Cerebellar nuclear complex (tissue), 1 donor: ENCODE measurements around the gene CPS1.

ENCODE experiments used
- DNase-seq, 2 experiments: peaks; one replicate each; lab custom pipeline; 2025; lab: John Stamatoyannopoulos, UW

The CPS1 gene

DNA sequence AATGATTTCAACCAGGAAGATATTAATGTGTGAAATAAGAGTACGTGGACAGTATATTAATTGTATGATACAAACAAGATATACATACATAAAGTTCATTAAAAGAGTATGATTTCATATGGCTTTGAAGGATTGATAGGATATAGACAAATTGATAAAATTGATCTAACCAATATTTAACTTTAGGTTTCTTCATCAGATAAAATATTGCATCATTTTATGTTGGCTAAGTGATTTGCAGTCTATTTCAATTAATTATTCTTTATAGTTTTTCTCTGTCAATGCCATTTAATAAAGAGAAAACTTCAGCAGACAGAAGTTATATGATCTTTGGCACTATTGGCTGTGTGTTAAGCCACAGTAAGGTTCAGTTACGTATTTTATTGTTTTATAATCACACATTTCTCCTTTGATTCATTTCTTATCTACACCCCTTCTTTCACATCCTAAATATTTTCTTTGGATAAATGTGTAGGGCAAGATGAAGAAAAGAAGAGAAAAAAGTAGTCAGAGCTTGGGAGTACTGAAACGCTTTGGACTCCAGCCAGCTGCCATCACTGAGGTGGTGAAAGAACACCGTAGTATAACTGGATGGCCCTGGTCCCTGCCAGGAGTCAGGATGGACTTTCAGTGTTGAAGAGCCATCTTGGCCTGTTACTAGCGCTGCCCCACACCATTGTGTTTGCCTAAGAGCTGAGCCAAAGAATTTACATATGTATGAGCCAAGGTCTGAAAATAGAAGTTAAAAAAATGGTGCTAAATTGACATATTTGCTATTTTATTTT is 9.8 kb upstream of the CPS1 start:
- no peak for DNase-seq

DNA sequence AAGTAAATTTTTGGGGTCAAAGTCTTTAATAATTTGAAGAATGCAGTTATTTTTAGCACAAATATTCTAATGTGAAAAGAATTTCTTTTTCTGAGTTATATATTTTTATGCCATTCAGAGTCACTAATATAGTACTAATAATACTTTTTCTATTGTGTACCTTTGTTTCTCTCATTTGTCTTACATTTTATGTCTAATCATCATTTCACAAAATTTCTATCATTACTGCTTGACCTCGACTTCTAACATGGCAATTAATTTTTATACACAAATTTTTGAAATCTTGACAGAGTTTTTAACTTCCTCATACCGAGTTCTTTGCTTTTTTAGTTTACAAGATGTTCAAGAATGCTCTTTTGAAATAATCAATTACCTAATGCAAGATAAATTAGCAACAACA is 8.4 kb upstream of the CPS1 start:
- no peak for DNase-seq

DNA sequence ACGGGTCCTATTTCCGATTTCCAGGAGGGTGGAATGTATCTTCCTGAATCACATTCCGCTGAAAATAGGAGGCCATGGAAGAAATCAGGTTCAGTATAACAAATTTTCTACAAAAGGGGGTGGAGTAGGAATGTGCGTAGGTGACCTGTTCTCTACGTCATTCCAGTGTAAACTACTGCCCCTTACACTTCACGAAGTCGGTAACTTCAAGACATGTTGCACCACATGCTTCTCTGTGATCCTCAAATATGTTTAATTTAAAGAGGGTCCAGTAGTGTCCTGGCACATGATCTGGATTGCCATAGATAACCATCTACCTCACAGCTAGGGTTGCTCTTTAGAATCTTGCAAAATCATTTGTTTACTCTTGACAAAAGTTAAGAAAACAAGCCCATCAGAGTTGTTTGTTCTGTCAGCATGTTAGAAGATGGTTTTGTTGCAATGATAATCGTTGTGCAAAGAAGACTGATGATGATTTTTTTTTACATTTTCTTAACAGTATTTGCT is 7.5 kb upstream of the CPS1 start:
- DNase-seq, result no peak

DNA sequence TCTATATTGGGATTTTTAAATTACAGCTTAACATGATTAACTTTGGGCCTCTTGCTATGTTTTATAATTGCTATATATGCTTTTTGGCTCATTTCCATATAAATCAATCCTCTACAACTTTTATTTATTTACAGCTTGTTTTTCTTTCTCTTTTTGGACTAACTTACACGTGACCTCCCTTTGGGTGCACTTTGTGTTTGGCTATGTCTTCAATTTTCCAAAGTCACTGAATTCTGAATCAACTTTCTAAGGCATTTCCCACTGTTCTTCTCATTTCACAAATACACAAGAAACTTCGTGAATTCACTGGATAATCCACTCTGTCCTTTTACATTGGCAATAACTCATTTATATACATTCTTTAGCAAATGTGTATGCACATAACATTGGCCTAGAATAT is 5.4 kb upstream of the CPS1 start:
- DNase-seq, result no peak

DNA sequence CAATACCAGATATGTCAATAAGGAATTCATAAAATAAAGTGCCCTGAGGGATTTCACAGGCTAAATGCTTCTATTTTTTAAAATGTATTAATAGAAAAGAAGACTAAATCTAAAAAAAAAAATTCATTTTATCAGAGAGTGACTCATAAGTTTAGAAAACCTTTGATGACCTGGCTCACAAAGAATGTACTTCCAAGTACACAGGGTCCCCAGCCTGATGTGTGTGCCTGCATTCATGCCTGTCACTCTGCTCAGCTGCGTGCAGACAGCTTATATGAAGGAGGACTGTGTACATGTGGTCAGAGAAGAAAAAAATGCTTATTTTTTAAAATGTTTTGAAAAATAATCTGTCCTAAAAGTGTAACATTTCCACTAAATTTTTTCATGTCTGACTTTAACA is 3.0 kb upstream of the CPS1 start:
- DNase-seq, result no peak

DNA sequence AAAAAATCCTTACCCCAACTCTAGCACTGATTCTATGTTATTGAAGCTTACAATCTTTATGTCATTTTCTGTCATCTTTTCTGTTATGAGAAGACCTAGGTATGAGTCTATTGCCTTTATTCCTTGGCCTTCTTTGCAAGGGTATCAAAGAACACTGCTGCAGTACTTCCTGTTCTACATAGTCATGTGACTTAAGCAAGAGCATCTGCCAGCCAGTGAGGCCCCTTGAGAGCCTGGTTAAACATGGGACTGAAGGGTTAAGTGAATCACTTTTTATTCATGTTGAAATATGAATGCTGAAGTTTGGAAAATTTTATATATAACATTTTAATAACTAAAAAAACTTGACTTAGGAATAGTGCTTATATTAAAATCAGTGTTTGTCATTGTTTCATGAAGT is 844 bp upstream of the CPS1 start:
- no peak for DNase-seq

DNA sequence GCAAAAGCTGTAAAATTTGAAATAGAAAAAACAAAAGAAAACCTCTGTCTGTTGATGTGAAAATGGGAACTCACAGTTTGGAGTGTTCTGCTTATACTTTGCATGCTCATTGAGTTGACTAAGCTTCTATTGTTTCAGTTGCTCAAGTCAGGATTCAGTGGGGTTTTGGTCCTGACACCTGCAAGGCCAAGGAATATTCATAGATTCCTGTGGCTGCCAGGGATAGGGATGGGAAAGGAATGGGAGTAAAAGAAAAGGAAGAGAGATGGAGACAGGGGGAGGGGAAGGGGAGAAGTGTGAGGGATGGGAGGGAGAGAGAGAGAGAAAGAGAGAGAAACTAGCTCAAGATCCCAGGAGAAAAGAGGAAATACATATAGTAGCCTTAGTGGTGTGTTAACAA is 1.3 kb downstream of the CPS1 start:
- no peak for DNase-seq

DNA sequence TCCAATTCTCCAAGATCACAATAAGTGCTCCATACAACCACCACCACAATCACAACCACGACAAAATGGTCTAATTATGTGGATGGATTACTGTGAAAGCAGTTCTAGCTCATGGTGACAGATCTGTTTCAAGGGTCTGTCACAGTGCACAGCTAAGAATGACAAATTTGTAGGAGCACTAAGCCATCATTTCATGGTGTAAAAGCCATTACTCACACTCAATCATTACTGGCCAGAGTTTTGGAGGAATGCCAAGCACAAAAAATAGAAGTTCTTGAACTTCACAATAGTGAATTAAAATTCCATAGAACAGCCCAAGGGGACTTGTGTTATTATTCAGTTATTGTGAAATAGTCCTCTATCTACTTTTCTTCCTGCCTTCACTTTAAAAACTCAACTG is 2.3 kb downstream of the CPS1 start:
- no peak for DNase-seq

DNA sequence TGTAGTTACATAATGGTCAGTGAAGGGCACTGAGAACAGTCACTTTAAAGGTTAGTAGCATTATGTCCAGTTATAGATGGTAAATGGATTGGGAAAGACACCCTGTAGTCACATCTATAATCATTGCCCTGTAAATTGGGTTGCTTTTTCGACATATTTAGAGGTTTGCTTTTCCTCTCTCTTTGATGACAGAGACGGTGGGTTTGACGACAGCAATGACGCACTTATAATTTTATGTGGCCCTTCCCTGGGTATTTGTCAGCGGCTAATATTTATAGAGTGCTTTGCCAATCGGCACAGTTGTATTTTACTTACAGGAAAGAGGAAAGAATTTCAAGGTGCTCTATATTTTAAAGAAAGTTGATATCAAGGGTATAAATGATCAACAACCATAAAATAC is 2.8 kb downstream of the CPS1 start:
- DNase-seq, result no peak

DNA sequence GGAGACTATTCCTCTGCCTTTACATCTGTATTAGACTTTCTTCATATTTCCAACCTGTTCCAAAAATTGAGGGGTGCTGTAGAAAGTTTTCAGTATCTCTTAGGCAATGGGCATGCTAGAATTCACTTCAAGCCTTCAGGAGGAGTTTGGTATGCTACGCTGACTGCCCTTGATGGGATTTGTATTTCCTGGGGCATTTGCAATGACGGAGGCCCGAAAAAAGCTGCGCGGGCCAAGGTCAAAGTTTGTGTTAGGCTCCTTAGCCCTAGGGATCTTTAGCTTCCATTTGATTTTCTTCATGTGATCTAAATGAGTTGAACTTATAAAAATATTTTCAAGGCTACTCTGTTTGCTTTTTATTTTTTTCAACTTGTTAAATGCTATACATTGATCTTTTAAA is 5.1 kb downstream of the CPS1 start:
- no peak for DNase-seq

DNA sequence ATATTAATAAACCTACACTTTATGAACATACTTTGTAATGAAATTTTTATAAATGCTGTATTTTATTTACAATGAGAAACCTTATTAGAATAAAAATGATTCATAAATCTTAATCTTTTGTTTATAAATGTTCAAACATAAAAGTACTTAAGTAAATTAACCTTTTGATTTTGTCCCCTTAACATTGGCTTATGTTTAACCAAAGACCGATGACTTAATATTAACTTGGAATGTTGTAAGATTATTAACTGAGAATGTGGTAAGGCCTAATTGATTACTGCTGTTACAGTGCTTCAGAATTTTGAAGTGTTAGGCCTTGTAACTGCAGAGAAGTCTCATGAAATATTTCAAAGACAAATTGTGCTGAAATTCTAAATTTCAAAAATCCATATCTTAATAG is 5.7 kb downstream of the CPS1 start:
- DNase-seq, result no peak

DNA sequence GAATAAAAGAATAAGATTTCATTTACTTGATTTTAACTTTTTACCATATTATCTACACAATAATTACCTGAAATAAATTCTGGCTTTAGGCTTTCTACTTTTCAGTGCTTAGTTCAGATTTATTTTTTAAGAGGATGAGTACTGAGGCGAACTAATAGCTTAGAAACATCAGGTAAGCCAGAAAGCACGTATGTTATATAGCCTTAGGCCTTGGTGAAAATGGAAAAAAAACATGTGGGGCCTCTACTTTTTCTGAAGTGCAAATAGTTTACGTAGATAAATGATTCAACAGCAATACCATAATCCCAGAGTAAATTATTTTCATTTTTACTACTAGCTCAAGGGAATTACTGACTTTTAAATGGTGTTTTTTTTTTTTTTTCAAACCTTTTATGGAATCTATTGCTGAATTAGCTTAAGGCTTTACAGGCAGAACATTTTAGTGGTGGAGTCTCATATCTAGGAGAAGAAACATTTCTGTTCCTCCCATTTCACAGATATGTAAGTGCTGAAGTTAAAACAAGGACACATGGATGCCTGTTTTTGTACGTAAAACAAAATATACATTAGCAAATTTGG is 6.2 kb downstream of the CPS1 start:
- no peak for DNase-seq

DNA sequence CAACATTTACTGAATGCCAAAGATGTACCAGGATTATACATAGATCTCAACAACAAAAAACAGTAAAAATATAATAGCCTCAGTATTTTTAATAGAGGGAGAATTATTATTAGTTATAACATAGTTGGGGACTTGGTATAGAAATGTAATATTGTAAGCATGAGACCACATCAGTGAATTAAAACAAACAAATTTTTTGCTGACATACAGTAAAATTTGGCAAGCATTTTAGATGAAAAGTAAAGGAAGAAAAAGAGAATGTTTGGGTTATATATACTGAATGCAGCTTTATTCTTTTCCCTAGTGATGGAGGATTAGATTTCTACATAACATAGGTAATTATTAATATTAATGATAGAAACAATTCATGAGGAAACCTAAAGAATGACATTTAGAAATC is 10.9 kb downstream of the CPS1 start:
- DNase-seq, result no peak

DNA sequence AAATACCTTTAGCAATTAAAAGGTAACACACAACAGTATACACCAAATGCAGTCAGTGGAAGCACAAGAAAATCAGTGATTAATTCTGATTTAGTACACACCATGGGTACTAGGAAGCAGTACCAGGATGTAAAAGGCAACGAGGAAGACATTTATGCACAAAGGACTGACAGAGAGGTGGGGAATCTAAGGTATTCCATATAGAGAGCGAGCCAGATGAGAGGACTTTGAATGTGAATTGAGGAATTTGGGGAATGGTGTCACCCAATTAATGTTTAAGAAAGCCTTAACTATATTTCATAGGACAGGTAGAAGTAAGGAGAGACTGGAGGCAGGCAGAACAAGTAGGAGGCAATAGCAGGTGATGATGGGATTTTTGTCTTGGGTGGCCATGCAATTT is 11.7 kb downstream of the CPS1 start:
- DNase-seq, result no peak

DNA sequence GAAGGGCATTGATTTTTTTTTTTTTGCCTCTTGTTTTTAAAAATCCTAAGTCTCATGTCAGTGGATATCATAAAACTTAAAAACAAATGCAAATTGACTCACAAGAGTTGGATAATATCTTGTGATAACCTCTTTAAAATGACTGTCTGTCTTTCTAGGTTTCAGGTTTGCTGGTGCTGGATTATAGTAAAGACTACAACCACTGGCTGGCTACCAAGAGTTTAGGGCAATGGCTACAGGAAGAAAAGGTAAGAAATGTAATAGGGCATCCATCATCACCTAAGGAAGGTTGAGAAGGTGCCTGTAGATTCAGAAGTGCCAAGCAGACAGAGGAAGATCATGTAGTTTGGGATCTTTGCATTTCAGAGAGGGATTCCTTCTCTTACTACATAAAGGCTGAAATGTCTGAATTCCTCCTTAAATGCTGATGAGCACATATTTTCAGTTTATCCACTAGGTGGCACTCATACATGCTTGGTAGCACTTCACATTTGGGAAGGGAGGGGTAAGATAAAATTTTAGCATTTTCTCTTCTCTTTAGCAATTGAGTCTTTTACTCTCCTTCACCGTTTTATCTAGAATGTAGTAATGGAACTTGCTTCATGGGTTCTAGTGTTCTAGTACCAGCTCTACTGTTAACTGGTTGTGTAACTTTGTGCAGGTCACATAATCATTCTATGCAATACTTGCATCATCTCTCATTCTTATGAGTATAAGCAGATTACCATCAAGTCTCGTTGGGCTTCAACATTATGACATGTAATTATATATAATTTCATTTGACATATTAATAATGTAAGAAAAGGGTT is 21.1 kb downstream of the CPS1 start:
- no peak for DNase-seq

DNA sequence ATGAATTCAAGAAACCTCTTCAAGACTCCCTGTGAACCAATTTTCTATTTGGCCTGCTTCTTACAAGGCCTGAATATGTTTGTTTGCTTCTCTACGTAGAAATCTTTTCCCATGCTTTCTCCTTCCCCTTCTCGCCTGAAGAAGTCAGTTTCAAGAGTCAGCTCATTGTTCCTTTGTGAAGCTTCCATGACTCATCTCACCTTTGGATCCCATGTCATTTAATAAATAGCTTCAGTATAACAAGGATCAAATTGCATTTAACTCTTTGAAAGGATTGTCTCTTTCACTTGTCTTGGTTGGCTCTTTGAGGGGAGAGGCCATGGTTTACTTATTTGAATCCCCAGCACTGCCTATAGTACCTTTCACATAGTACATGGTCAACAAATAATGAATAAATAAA is 28.4 kb downstream of the CPS1 start:
- DNase-seq, result no peak

DNA sequence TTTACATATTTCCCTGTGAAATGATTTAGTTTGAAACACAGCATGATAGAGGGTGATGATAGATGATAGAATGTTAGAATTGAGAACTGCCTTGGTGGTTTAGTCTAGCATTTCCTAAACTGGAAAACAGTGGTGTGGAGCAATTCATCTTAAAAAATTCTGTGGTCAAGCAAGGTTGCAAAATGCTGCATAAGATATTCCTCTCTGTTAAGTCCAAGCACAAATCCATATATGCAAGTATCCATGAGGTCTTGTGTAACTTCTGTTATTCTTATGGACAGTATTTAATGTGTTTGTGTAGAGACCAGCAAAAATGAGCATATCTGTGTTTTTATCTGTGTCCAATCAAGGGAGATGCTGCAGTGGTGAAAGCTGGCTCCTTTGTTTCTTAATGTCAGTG is 30.0 kb downstream of the CPS1 start:
- no peak for DNase-seq

DNA sequence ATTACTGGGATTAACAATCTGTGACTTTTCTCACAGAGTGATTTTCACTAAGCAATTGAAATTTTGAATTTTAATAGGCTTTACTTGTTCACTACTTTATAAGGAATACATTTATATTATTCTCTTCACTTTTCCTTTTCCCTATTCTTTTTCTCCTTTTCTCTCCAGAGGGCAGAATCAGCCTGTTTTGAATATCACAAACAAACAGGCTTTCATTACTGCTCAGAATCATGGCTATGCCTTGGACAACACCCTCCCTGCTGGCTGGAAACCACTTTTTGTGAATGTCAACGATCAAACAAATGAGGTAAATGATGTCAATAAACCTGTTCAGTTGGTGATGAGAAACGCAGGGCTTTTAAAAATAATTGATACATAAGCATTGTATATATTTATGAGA is 35.3 kb downstream of the CPS1 start:
- DNase-seq, result no peak

DNA sequence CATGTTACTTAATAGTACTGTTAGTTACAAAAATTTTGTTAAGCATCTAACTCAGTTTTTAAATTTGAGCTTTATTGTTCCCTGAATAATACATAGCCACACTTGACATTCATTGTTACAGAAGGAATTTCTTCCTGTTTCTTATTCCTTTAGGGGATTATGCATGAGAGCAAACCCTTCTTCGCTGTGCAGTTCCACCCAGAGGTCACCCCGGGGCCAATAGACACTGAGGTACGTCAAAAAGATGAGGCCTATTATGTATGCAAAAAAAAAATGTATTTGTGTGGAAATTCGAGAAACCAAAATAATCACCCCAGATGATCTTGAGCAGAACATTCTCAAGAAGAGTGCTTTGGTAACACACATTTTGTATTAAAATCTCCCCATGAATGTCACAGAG is 36.3 kb downstream of the CPS1 start:
- no peak for DNase-seq

DNA sequence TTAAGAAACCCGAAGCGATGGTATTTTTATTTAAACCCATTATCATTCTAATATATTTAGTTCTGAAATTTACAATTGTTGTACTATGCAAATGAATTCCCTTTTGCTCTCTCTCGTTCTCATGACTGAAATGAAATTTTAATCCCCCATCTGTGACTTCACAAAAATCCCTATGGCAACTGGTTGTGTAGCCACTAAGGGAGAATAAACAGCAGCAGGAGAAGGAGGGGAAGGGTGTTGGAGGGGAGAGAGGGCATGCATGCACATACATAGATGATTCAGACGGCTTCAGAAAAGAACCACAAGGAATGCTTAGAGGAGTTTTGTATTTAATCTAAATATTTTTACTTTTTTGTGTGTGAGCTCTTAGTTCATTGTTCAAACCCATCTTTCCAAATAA is 36.8 kb downstream of the CPS1 start:
- DNase-seq, result no peak

DNA sequence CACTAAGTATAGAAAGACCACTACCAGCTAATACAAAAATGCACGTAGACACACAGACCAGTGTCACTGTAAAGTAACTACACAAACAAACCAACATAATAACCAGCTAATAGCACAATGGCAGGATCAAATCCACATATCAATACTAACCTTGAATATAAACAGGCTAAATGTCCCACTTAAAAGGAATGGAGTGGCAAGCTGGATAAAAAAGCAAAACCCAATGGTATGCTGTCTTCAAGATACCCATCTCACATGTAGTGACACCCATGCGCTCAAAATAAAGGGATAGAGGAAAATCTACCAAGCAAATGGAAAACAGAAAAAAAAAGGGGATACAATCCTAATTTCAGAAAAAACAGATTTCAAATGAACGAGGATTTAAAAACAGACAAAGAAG is 41.8 kb downstream of the CPS1 start:
- no peak for DNase-seq

DNA sequence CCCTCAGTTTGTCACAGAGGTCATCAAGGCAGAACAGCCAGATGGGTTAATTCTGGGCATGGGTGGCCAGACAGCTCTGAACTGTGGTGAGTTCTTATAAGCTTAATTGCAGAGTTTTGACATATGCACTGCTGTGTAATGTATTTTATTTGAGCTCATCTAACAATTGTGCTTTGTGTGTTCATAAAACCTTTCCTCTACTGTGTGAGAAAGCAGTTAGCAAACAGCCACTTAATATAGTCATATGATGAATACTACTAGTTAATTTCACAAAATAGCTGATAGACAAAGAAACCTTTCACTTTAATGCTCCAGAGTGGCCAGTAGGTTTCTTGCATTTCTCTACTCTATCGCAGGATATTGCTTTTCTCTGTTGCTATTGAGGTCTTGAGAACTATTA is 43.1 kb downstream of the CPS1 start:
- DNase-seq, result no peak

DNA sequence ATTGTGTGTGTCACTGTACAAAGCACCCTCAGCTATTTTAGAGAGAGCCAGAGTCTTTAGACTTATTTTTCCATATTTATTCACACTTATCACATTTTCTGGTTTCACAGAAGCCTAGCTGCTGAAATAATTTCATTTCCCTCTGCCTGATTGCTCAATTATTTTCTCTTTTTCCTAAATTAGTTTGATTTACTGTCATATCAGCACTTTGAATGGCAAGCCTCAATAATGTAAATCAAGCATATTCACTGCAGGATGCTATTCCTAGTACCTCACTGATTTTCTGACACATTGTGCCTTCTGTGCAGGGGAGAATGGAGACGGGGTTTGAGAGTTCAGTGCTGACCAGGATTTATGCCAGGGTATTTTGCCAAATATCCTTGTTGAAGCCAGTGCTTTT is 48.3 kb downstream of the CPS1 start:
- DNase-seq, result no peak
